Activated B cell treated with CpG ODN at 0.5 μM for 24 hours (primary cell): Measurements from ENCODE around the gene CBLL1. TPM values are rescaled to one million over a fixed set of nuclear protein-coding genes. Genes with fewer than 3 reads are reported as not detected.

Experiments
- ATAC-seq: fragments of 200-7000 bp; cut with Tn5 transposase; one replicate; pipeline ENCODE4 v1.10.0; 2021; ENCODE audit warnings: low read depth, mild to moderate bottlenecking, moderate library complexity
- CTCF ChIA-PET: fragments of 350-600 bp; sonication (Branson Sonifier 250); formaldehyde crosslinking; loops from one replicate; lab custom pipeline; 2021; ENCODE audit warnings: antibody characterized with exemption; lab: Charles Lee
- POLR2A ChIA-PET: fragments of 350-600 bp; sonication (Branson Sonifier 250); formaldehyde crosslinking; loops from one replicate; lab custom pipeline; 2021; ENCODE audit warnings: antibody characterized with exemption; lab: Charles Lee
- DNase-seq: peaks from one replicate; pipeline ENCODE4 v3.0.0; 2022
- H3K27ac Mint-ChIP-seq: one replicate; pipeline ENCODE4 v1.8.0; 2020; ENCODE audit warnings: mixed read lengths
- H3K27me3 Mint-ChIP-seq: one replicate; pipeline ENCODE4 v1.8.0; 2021; ENCODE audit warnings: mixed read lengths
- H3K36me3 Mint-ChIP-seq: one replicate; pipeline ENCODE4 v1.8.0; 2021; ENCODE audit warnings: low read depth, mixed read lengths
- H3K4me1 Mint-ChIP-seq: one replicate; pipeline ENCODE4 v1.8.0; 2021; ENCODE audit warnings: mixed read lengths
- H3K4me3 Mint-ChIP-seq: one replicate; pipeline ENCODE4 v1.8.0; 2020; ENCODE audit warnings: mild to moderate bottlenecking, mixed read lengths
- H3K9me3 Mint-ChIP-seq: one replicate; pipeline ENCODE4 v1.8.0; 2020; ENCODE audit warnings: mixed read lengths
- intact Hi-C: fragments of 100-400 bp; cut with micrococcal nuclease; formaldehyde crosslinking; loops from one replicate; pipeline ENCODE4 v1.15.1; 2024
- total RNA-seq: library from RNA; stranded (reverse); gene quantifications from 2 replicates; pipeline ENCODE4 v1.2.3, GENCODE V29; 2022
- TF ChIP-seq, protein P1 (sequence below): fragments of 200-600 bp; IDR thresholded peaks from one replicate; pipeline ENCODE4 v1.8.0; 2022; ENCODE audit warnings: antibody characterized with exemption, mild to moderate bottlenecking

The CBLL1 gene
- total RNA-seq, 1 donor from 2014 or later = 47.2 TPM

DNA sequence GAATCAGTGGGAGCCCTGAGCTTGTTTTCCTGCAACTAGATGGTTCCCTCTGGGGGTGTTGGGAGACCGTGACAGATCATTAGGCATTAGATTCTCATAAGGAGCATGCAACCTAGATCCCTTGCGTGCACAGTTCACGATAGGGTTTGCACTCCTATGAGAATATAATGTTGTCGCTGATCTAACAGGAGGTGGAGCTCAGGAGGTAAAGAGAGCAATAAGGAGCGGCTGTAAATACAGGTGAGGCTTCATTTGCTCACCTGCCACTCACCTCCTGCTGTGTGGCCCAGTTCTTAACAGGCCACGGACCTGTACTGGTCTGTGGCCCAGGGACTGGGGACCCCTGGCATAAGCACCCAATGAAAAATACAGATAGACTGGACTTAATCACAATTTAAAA is 48.4 kb downstream of the CBLL1 start:
- CTCF ChIA-PET = no interaction called here
- H3K4me3 Mint-ChIP-seq = no peak overlapping the region
- POLR2A ChIA-PET = no interaction called here
- H3K27me3 Mint-ChIP-seq = peaks cover 12% of the 10 kb centered on the region
- no peaks in the 10 kb centered on the region for H3K4me1 Mint-ChIP-seq
- DNase-seq = no peak
- intact Hi-C loops = no loop called here
- H3K9me3 Mint-ChIP-seq = no peaks in the 10 kb centered on the region
- no peaks in the 10 kb centered on the region for H3K36me3 Mint-ChIP-seq
- TF ChIP-seq, protein P1, sequence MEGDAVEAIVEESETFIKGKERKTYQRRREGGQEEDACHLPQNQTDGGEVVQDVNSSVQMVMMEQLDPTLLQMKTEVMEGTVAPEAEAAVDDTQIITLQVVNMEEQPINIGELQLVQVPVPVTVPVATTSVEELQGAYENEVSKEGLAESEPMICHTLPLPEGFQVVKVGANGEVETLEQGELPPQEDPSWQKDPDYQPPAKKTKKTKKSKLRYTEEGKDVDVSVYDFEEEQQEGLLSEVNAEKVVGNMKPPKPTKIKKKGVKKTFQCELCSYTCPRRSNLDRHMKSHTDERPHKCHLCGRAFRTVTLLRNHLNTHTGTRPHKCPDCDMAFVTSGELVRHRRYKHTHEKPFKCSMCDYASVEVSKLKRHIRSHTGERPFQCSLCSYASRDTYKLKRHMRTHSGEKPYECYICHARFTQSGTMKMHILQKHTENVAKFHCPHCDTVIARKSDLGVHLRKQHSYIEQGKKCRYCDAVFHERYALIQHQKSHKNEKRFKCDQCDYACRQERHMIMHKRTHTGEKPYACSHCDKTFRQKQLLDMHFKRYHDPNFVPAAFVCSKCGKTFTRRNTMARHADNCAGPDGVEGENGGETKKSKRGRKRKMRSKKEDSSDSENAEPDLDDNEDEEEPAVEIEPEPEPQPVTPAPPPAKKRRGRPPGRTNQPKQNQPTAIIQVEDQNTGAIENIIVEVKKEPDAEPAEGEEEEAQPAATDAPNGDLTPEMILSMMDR = no peak
- ATAC-seq = no peak
- no peak overlapping the region for H3K27ac Mint-ChIP-seq

DNA sequence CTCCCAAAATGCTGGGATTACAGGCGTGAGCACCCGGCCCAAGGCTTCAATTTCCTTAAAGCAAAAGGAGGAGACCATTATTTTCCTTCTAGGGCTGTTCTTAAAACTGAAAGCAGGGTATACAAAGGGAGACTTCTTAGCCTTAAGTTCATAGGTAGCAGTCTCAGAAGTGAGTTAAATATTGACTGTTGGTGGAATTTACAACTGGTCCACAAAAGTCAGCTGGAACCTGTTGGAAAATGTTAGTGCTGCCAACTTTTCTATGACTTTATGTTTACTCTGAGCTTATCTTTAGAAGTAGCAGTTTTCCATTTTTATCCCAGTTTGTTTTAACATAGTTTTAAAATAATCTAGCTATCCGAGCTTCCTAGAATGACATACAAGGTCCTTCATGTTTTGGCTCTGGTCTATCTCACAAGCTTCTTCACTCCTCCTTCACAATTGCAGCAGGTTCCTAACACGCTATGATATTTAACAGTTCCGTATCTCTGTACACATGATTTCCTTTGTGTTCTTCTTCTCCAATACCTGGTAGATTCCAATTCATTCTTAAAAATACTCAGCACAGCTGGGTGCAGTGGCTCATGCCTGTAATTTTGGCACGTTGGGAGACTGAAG is 55.8 kb downstream of the CBLL1 start:
- ChIA-PET CTCF (no interaction called here), POLR2A (no interaction called here)
- intact Hi-C loops = no loop called here
- Mint-ChIP-seq H3K27me3 (peaks cover 19% of the 10 kb centered on the region), H3K27ac (no peak overlapping the region), H3K36me3 (no peaks in the 10 kb centered on the region), H3K4me3 (no peak overlapping the region), H3K9me3 (no peaks in the 10 kb centered on the region), H3K4me1 (no peaks in the 10 kb centered on the region)
- ATAC-seq (no peak), DNase-seq (no peak)
- TF ChIP-seq, protein P1 = no peak

DNA sequence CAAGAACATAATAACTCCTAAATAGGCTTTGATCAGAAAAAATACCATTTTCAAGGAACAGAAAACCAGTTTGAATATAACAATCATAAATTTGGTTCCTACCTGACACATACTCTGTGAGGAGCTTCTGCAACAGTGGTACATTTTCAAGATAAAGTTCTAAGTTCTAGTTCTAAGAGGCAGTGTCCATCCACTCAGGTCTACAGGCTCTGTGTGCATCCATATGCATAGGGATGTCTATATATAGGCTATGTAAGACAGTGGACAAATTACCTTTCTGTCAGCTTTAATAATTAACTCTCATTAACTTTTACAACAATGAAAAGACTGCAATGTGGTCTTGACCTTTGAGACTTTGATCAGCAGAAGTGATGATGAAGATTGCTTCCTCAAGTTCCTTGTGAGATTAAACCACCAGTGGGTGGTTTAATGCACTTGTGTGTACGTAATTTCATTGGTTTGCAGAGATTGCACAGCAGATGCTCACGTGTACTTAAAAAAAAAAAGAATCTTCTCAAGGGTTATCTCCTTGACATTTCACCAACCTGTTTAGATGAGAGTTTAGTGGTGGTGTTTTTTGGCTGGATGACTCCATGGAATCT is 59.2 kb downstream of the CBLL1 start, which contains the start of gene SLC26A3:
Gene SLC26A3 (minus strand): TSS at position 215 of the 602 bp plus-strand sequence. CDS start 8,714 bp downstream, outside the sequence.
- intact Hi-C loops = no loop called here
- no peaks in the 10 kb centered on the region for H3K9me3 Mint-ChIP-seq
- ATAC-seq (no peak), DNase-seq (no peak)
- H3K27ac Mint-ChIP-seq = no peak within 1 kb of the TSS
- TF ChIP-seq, protein P1 = no peak
- H3K4me1 Mint-ChIP-seq = no peaks in the 10 kb centered on the region
- CTCF ChIA-PET = interaction anchor here (1.1 kb wide), 1 partner anchor 70 kb away, joined by 3 read pairs; no protein-coding TSS in a partner anchor
- POLR2A ChIA-PET = no interaction called here
- H3K4me3 Mint-ChIP-seq = no peak within 1 kb of the TSS
- H3K27me3 Mint-ChIP-seq = peaks cover 19% of the 10 kb centered on the region
- no peaks in the 10 kb centered on the region for H3K36me3 Mint-ChIP-seq

DNA sequence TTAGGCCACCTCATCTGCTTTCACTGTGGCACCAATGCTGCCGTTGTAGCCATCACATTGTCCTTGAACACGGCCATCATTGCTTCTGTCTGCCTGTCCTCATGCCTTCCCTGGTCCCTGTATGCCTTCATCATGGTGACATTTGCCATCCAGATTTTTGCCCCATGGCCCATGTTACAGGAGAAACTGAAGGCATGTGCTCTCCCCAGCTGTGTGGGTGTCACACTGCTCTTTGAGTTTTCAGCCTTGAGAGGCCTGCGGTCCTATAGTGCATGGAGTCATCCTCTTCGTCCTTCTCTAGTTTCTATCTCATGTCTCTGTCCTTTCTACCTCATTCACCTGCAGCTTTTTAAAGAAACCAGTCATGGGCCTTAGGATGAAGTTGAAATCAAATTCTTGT is 65.2 kb downstream of the CBLL1 start:
- no peak overlapping the region for H3K27ac Mint-ChIP-seq
- intact Hi-C loops = no loop called here
- H3K27me3 Mint-ChIP-seq = peaks cover 2% of the 10 kb centered on the region
- ChIA-PET POLR2A (no interaction called here), CTCF (no interaction called here)
- DNase-seq = no peak
- H3K4me1 Mint-ChIP-seq = no peaks in the 10 kb centered on the region
- H3K4me3 Mint-ChIP-seq = no peak overlapping the region
- no peak for ATAC-seq
- no peaks in the 10 kb centered on the region for H3K9me3 Mint-ChIP-seq
- TF ChIP-seq, protein P1 = no peak
- no peaks in the 10 kb centered on the region for H3K36me3 Mint-ChIP-seq

DNA sequence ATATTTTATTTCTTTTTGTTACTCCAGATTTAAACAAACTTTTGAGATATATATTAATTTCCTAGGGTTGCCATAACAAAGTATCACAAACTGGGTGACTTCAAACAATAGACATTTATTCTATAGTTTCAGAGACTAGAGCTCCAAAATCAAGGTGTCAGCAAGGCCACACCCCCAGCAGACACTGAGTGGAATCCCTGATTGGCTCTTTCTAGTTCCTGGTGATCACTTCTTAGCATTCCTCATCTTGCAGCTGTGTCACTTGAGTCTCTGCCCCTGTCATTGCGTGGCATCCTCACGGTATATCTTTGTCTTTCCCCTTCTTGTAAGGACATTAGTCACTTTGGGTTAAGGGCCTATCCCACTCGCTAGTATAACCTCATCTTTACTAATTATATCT is 66.7 kb downstream of the CBLL1 start:
- H3K27ac Mint-ChIP-seq = no peak overlapping the region
- no peaks in the 10 kb centered on the region for H3K9me3 Mint-ChIP-seq
- H3K4me3 Mint-ChIP-seq = no peak overlapping the region
- intact Hi-C loops = no loop called here
- no peak for ATAC-seq
- TF ChIP-seq, protein P1 = no peak
- ChIA-PET POLR2A (no interaction called here), CTCF (no interaction called here)
- H3K36me3 Mint-ChIP-seq = no peaks in the 10 kb centered on the region
- no peak for DNase-seq
- H3K27me3 Mint-ChIP-seq = no peaks in the 10 kb centered on the region
- H3K4me1 Mint-ChIP-seq = no peaks in the 10 kb centered on the region

Other genes starting within 250 kb of the CBLL1 start
- gene COG5, start 180.2 kb upstream of the CBLL1 start, total RNA-seq = 40.6 and 47.0 TPM in 2 replicates
- gene DUS4L, start 180.2 kb upstream of the CBLL1 start, total RNA-seq = 11.0 and 14.6 TPM in 2 replicates
- 23.9 and 24.9 TPM in 2 replicates for gene BCAP29, start 163.9 kb upstream of the CBLL1 start, total RNA-seq
- gene SLC26A4, start 83.3 kb upstream of the CBLL1 start, total RNA-seq = 0.05 and 0.13 TPM in 2 replicates
- gene SLC26A3, start 59.1 kb downstream of the CBLL1 start, total RNA-seq = not detected in 2 replicates
- 55.0 and 66.1 TPM in 2 replicates for gene DLD, start 147.0 kb downstream of the CBLL1 start, total RNA-seq